ENCODE measurements around the gene LDB2. TPM values are rescaled to one million over a fixed set of nuclear protein-coding genes. Genes with fewer than 3 reads are reported as not detected.

LDB2 gene
- total and polyA plus RNA-seq, 2 donors from 2014 or later = 26.9 to 59.9 TPM

GRCh38 chr4:16732741-16733140 is 165.7 kb downstream of the LDB2 start:
- H3K4me1 ChIP-seq (ENCODE audit: control insufficient read depth in 2 of 3, insufficient read depth in 2 of 3, low read depth in 1 of 3, low read length in 3 of 3) = no peaks in the 10 kb centered on the region
- no peak overlapping the region for H3K27ac ChIP-seq (ENCODE audit: low read depth in 2 of 2, low read length in 2 of 2)
- H3K4me3 ChIP-seq (ENCODE audit: low read length in 3 of 3) = no peak overlapping the region
- H3K9me3 ChIP-seq (ENCODE audit: control insufficient read depth in 2 of 3, insufficient read depth in 1 of 3, low read length in 3 of 3) = no peaks in the 10 kb centered on the region
- no peak overlapping the region for H3K9ac ChIP-seq (ENCODE audit: low read length in 3 of 3)
- intact Hi-C loops (cut with DNase I) = no loop called here
- TF ChIP-seq CTCF (IDR thresholded peaks at IDR 0.05; ENCODE audit: borderline replicate concordance, extremely low read depth, insufficient read depth) = no peak
- no peaks in the 10 kb centered on the region for H3K27me3 ChIP-seq (ENCODE audit: control insufficient read depth, insufficient read depth, low read length)
- no peaks in the 10 kb centered on the region for H3K36me3 ChIP-seq (ENCODE audit: control insufficient read depth in 2 of 3, insufficient read depth in 3 of 3, low read length in 3 of 3)
- no peak for FAIRE-seq
- DNase-seq = no peak

- intact Hi-C loops (cut with DNase I) = no loop called here
- TF ChIP-seq CTCF (IDR thresholded peaks at IDR 0.05; ENCODE audit: borderline replicate concordance, extremely low read depth, insufficient read depth) = no peak
- Histone ChIP-seq H3K4me3 (ENCODE audit: low read length in 3 of 3) (no peak overlapping the region), H3K36me3 (ENCODE audit: control insufficient read depth in 2 of 3, insufficient read depth in 3 of 3, low read length in 3 of 3) (no peaks in the 10 kb centered on the region), H3K4me1 (ENCODE audit: control insufficient read depth in 2 of 3, insufficient read depth in 2 of 3, low read depth in 1 of 3, low read length in 3 of 3) (no peaks in the 10 kb centered on the region), H3K9ac (ENCODE audit: low read length in 3 of 3) (no peak overlapping the region), H3K27ac (ENCODE audit: low read depth in 2 of 2, low read length in 2 of 2) (no peak overlapping the region), H3K9me3 (ENCODE audit: control insufficient read depth in 2 of 3, insufficient read depth in 1 of 3, low read length in 3 of 3) (no peaks in the 10 kb centered on the region), H3K27me3 (ENCODE audit: control insufficient read depth, insufficient read depth, low read length) (no peaks in the 10 kb centered on the region)
- FAIRE-seq = no peak
- no peak for DNase-seq
Observed at GRCh38 chr4:16731776-16732380, 166.6 kb downstream of the LDB2 start.

- FAIRE-seq = no peak
- Histone ChIP-seq H3K36me3 (ENCODE audit: control insufficient read depth in 2 of 3, insufficient read depth in 3 of 3, low read length in 3 of 3) (no peaks in the 10 kb centered on the region), H3K4me3 (ENCODE audit: low read length in 3 of 3) (no peak overlapping the region), H3K9me3 (ENCODE audit: control insufficient read depth in 2 of 3, insufficient read depth in 1 of 3, low read length in 3 of 3) (no peaks in the 10 kb centered on the region), H3K27me3 (ENCODE audit: control insufficient read depth, insufficient read depth, low read length) (no peaks in the 10 kb centered on the region), H3K27ac (ENCODE audit: low read depth in 2 of 2, low read length in 2 of 2) (no peak overlapping the region), H3K9ac (ENCODE audit: low read length in 3 of 3) (no peak overlapping the region), H3K4me1 (ENCODE audit: control insufficient read depth in 2 of 3, insufficient read depth in 2 of 3, low read depth in 1 of 3, low read length in 3 of 3) (no peaks in the 10 kb centered on the region)
- no peak for TF ChIP-seq CTCF (IDR thresholded peaks at IDR 0.05; ENCODE audit: borderline replicate concordance, extremely low read depth, insufficient read depth)
- DNase-seq = no peak
- intact Hi-C loops (cut with DNase I) = no loop called here
Observed at GRCh38 chr4:16730522-16731205, 167.8 kb downstream of the LDB2 start.

All from kidney (tissue), 14 donors.